ENCODE results near the gene CRBN.
A peak's percentile ranks its signal among the peaks of the same experiment; 100 is the strongest.

DNA sequence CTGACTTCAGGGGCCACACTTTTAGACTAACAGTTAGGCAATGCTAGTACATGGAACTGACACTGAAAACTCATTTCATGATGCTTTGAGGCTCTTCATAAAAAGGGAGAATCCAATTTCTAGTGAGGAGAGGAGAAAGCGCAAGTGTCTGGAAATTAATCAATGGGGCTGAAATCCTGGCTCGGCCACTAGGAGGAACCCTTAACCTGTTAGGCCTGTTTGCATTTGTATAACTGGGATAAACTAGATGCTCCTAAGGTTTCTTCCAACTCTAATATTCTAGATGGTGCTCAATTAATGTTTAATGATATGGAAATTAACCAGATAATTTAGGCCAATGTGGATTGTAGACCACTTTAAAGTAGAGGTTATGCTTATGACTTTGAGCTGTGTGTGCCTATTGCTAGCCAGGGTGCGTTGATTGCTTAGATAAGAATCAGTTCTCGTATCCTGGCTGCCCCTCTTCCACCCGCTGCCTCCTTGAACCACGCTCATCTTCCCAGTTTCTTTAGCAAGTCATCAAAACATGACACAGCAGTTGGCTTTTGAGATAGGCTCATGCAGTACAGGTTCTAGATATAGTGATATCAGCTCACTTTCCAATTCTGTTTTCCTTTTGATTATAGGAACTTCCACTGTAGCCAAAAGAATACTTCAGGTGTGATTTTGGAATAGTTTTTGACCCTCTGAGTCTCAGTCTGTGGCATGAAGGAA lies 16.8 kb upstream of the CRBN start:
- TF ChIP-seq, protein P1, sequence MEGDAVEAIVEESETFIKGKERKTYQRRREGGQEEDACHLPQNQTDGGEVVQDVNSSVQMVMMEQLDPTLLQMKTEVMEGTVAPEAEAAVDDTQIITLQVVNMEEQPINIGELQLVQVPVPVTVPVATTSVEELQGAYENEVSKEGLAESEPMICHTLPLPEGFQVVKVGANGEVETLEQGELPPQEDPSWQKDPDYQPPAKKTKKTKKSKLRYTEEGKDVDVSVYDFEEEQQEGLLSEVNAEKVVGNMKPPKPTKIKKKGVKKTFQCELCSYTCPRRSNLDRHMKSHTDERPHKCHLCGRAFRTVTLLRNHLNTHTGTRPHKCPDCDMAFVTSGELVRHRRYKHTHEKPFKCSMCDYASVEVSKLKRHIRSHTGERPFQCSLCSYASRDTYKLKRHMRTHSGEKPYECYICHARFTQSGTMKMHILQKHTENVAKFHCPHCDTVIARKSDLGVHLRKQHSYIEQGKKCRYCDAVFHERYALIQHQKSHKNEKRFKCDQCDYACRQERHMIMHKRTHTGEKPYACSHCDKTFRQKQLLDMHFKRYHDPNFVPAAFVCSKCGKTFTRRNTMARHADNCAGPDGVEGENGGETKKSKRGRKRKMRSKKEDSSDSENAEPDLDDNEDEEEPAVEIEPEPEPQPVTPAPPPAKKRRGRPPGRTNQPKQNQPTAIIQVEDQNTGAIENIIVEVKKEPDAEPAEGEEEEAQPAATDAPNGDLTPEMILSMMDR (IDR thresholded peaks at IDR 0.05; ENCODE audit: low read length), result peak; percentile 65
- TF ChIP-seq EZH2 (optimal IDR thresholded peaks at IDR 0.05; ENCODE audit: low read depth, low read length), result no peak

Data from MM.1S (cell line).